Astrocyte (in vitro differentiated cells and primary cell): ENCODE measurements around the gene KBTBD7. TPM values are rescaled to one million over a fixed set of nuclear protein-coding genes. Genes with fewer than 3 reads are reported as not detected.

Experiments used
- DNase-seq: peaks from one replicate; pipeline ENCODE4 v3.0.0-alpha.2; 2010; ENCODE audit warnings: low read depth
- FAIRE-seq: peaks from 2 replicates; lab custom pipeline; 2011; peaks lifted over from hg19 to GRCh38; lab: Jason Lieb, UNC
- H2AFZ ChIP-seq: 2 replicates; pipeline ENCODE4 v1.6.0; 2012; ENCODE audit warnings: low read depth, low read length, inconsistent platforms
- H3K27ac ChIP-seq: 2 replicates; pipeline ENCODE4 v1.5.1; 2011; ENCODE audit warnings: low read depth, low read length, inconsistent platforms
- H3K27me3 ChIP-seq: 2 replicates; pipeline ENCODE4 v1.6.0; 2011; ENCODE audit warnings: low read length, inconsistent platforms; ENCODE audit not compliant: insufficient read depth
- H3K36me3 ChIP-seq: 2 replicates; pipeline ENCODE4 v1.5.1; 2011; ENCODE audit warnings: low read length, inconsistent platforms; ENCODE audit not compliant: insufficient read depth
- H3K4me1 ChIP-seq: 2 replicates; pipeline ENCODE4 v1.5.1; 2011; ENCODE audit warnings: low read length, inconsistent platforms; ENCODE audit not compliant: insufficient read depth
- H3K4me2 ChIP-seq: 2 replicates; pipeline ENCODE4 v1.6.0; 2012; ENCODE audit warnings: low read length, inconsistent platforms
- H3K4me3 ChIP-seq: 2 replicates; pipeline ENCODE4 v1.5.1; 2011; ENCODE audit warnings: low read depth, mild to moderate bottlenecking, low read length, inconsistent platforms; ENCODE audit not compliant: insufficient read depth
- H3K79me2 ChIP-seq: 2 replicates; pipeline ENCODE4 v1.6.0; 2012; ENCODE audit warnings: mild to moderate bottlenecking, low read length, inconsistent platforms; ENCODE audit not compliant: insufficient read depth
- H3K9ac ChIP-seq: 2 replicates; pipeline ENCODE4 v1.6.0; 2012; ENCODE audit warnings: mild to moderate bottlenecking, low read length, inconsistent platforms
- H3K9me3 ChIP-seq: 2 replicates; pipeline ENCODE4 v1.5.1; 2012; ENCODE audit warnings: low read depth, mild to moderate bottlenecking, low read length, inconsistent platforms; ENCODE audit not compliant: insufficient read depth
- H4K20me1 ChIP-seq: 2 replicates; pipeline ENCODE4 v1.6.0; 2012; ENCODE audit warnings: low read length, inconsistent platforms; ENCODE audit not compliant: insufficient read depth
- H3K27ac Mint-ChIP-seq: one replicate; pipeline ENCODE4 v1.8.0; 2021; ENCODE audit warnings: mild to moderate bottlenecking, mixed read lengths; ENCODE audit not compliant: unreplicated experiment
- H3K27me3 Mint-ChIP-seq: one replicate; pipeline ENCODE4 v1.8.0; 2021; ENCODE audit warnings: low read depth, mixed read lengths; ENCODE audit not compliant: unreplicated experiment
- H3K36me3 Mint-ChIP-seq: one replicate; pipeline ENCODE4 v1.8.0; 2021; ENCODE audit warnings: low read depth, mixed read lengths; ENCODE audit not compliant: unreplicated experiment
- H3K4me1 Mint-ChIP-seq: one replicate; pipeline ENCODE4 v1.8.0; 2021; ENCODE audit warnings: low read depth, mixed read lengths; ENCODE audit not compliant: unreplicated experiment
- H3K4me3 Mint-ChIP-seq: one replicate; pipeline ENCODE4 v1.8.0; 2021; ENCODE audit warnings: mild to moderate bottlenecking, moderate library complexity, mixed read lengths; ENCODE audit not compliant: unreplicated experiment
- H3K9me3 Mint-ChIP-seq: one replicate; pipeline ENCODE4 v1.8.0; 2021; ENCODE audit warnings: mild to moderate bottlenecking, mixed read lengths; ENCODE audit not compliant: unreplicated experiment
- CTCF ChIP-seq: IDR thresholded peaks from 2 replicates; pipeline ENCODE4 v1.5.1; 2011; ENCODE audit warnings: low read depth, mild to moderate bottlenecking, inconsistent platforms, low read length, moderate library complexity; ENCODE audit not compliant: insufficient read depth
- EZH2 ChIP-seq: IDR thresholded peaks from 2 replicates; pipeline ENCODE4 v1.6.1; 2012; ENCODE audit warnings: mild to moderate bottlenecking, low read length, inconsistent platforms; ENCODE audit not compliant: insufficient read depth
- total RNA-seq: library from RNA; stranded (reverse); gene quantifications from 2 replicates; pipeline ENCODE4 v1.2.1, GENCODE V29; 2021

The KBTBD7 gene
- total RNA-seq, 1 donor from 2014 or later, result 3.8 TPM

- H3K27ac Mint-ChIP-seq, result no peak overlapping the region
- H3K36me3 Mint-ChIP-seq, result peaks cover 14% of the 10 kb centered on the region
- peaks cover 11% of the 10 kb centered on the region for H3K9me3 ChIP-seq
- no peak for DNase-seq
- no peak overlapping the region for H3K4me2 ChIP-seq
- H2AFZ ChIP-seq, result no peak overlapping the region
- TF ChIP-seq EZH2, result no peak
- TF ChIP-seq CTCF, result no peak
- H3K27ac ChIP-seq, result no peak overlapping the region
- no peaks in the 10 kb centered on the region for H4K20me1 ChIP-seq
- no peaks in the 10 kb centered on the region for H3K27me3 ChIP-seq
- H3K4me3 ChIP-seq, result no peak overlapping the region
- H3K9me3 Mint-ChIP-seq, result peaks cover 38% of the 10 kb centered on the region
- no peak overlapping the region for H3K9ac ChIP-seq
- H3K79me2 ChIP-seq, result no peaks in the 10 kb centered on the region
- no peaks in the 10 kb centered on the region for H3K36me3 ChIP-seq
- no peaks in the 10 kb centered on the region for H3K4me1 Mint-ChIP-seq
- no peaks in the 10 kb centered on the region for H3K27me3 Mint-ChIP-seq
- H3K4me3 Mint-ChIP-seq, result no peak overlapping the region
- FAIRE-seq, result no peak
- H3K4me1 ChIP-seq, result no peaks in the 10 kb centered on the region
Measured at GRCh38 chr13:41150058-41150457, 44.3 kb downstream of the KBTBD7 start.

- no peaks in the 10 kb centered on the region for H3K27me3 ChIP-seq
- no peaks in the 10 kb centered on the region for H3K27me3 Mint-ChIP-seq
- no peaks in the 10 kb centered on the region for H3K4me1 Mint-ChIP-seq
- H3K79me2 ChIP-seq, result no peaks in the 10 kb centered on the region
- H3K36me3 Mint-ChIP-seq, result peaks cover 14% of the 10 kb centered on the region
- no peak overlapping the region for H3K4me3 ChIP-seq
- H3K9me3 ChIP-seq, result peaks cover 11% of the 10 kb centered on the region
- no peak overlapping the region for H3K27ac Mint-ChIP-seq
- TF ChIP-seq CTCF, result no peak
- TF ChIP-seq EZH2, result no peak
- H4K20me1 ChIP-seq, result no peaks in the 10 kb centered on the region
- no peak overlapping the region for H3K9ac ChIP-seq
- H2AFZ ChIP-seq, result no peak overlapping the region
- no peak for DNase-seq
- peaks cover 38% of the 10 kb centered on the region for H3K9me3 Mint-ChIP-seq
- no peak overlapping the region for H3K4me2 ChIP-seq
- FAIRE-seq, result no peak
- H3K4me3 Mint-ChIP-seq, result no peak overlapping the region
- no peaks in the 10 kb centered on the region for H3K36me3 ChIP-seq
- H3K4me1 ChIP-seq, result no peaks in the 10 kb centered on the region
- H3K27ac ChIP-seq, result no peak overlapping the region
Measured at GRCh38 chr13:41148419-41149283, 45.7 kb downstream of the KBTBD7 start.
